Transverse colon (tissue), 4 donors: ENCODE data around the gene PAPOLG. TPM values are rescaled to one million over a fixed set of nuclear protein-coding genes. Genes with fewer than 3 reads are reported as not detected.

Source experiments
- DNase-seq: peaks from one replicate; pipeline ENCODE4 v3.0.0-alpha.2; 2019
- H3K27ac ChIP-seq, 4 donors: fragments of 200-600 bp; sonication (generic); 2 replicates each; pipeline ENCODE4 v1.5.1; 2016 to 2018; ENCODE audit warnings: inconsistent platforms in 4 of 4
- H3K27me3 ChIP-seq: fragments of 200-600 bp; sonication (generic); 2 replicates; pipeline ENCODE4 v1.5.1; 2017; ENCODE audit warnings: inconsistent platforms
- H3K36me3 ChIP-seq, 4 donors: fragments of 200-600 bp; sonication (generic); 2 replicates each; pipeline ENCODE4 v1.5.1; 2017 to 2019; ENCODE audit warnings: inconsistent platforms in 4 of 4
- H3K4me1 ChIP-seq, 4 donors: fragments of 200-600 bp; sonication (generic); 2 replicates each; pipeline ENCODE4 v1.5.1; 2017 to 2020; ENCODE audit warnings: inconsistent platforms in 4 of 4
- H3K4me3 ChIP-seq, 4 donors: fragments of 200-600 bp; sonication (generic); 1 replicate in 1 of 4; 2 replicates in 3 of 4; pipeline versions ENCODE4 v1.5.1 to v1.6.1; 2017 to 2019; ENCODE audit warnings: inconsistent platforms in 4 of 4
- H3K9me3 ChIP-seq, 2 donors: fragments of 200-600 bp; sonication (generic); 2 replicates each; pipeline ENCODE4 v1.5.1; 2017 to 2019; ENCODE audit warnings: inconsistent platforms in 2 of 2
- CTCF ChIP-seq, 5 experiments: fragments of 200-600 bp in 3 of 5; fragments of 450-650 bp in 2 of 5; sonication (generic) in 3 of 5; IDR thresholded peaks; 1 replicate in 2 of 5; 2 replicates in 3 of 5; pipeline ENCODE4 v1.5.1; 2016 to 2017; ENCODE audit warnings: antibody characterized with exemption in 5 of 5, inconsistent platforms in 3 of 5, mild to moderate bottlenecking in 2 of 5, moderate library complexity in 1 of 5
- EP300 ChIP-seq: sonication (generic); formaldehyde crosslinking; IDR thresholded peaks from one replicate; pipeline ENCODE4 v1.6.1; 2017; ENCODE audit warnings: antibody characterized with exemption, low read depth
- POLR2A ChIP-seq: fragments of 450-650 bp; IDR thresholded peaks from one replicate; pipeline ENCODE4 v1.6.1; 2016; ENCODE audit warnings: antibody characterized with exemption, mild to moderate bottlenecking, moderate library complexity
- POLR2AphosphoS5 ChIP-seq, 3 donors: sonication (generic); formaldehyde crosslinking; IDR thresholded peaks; one replicate each; pipeline ENCODE4 v1.6.1; 2016; ENCODE audit warnings: antibody characterized with exemption in 3 of 3
- WGBS, 2 donors: methylation state at CpG; one replicate each; pipeline ENCODE4 v1.1.5; 2018; ENCODE audit warnings: low coverage in 1 of 2; 5-methylcytosine and 5-hydroxymethylcytosine counted together
- in situ Hi-C, 4 donors: fragments of 200-750 bp; cut with MboI; loops; one replicate each; pipeline versions ENCODE4 v1.15.0 to v1.15.1; 2017; ENCODE audit warnings: low sequenced_read_pairs in 3 of 4, low pct_ligation_motif_present in 1 of 4, low pct_unique_long_range_greater_than_20kb in 1 of 4
- intact Hi-C: fragments of 100-400 bp; cut with DNase I; formaldehyde crosslinking; loops from one replicate; pipeline ENCODE4 v1.15.1; 2023; ENCODE audit warnings: low total_unique reads
- total RNA-seq, 4 donors: library from RNA; depleted of rRNA; stranded (reverse); fragments of >200 nt; gene quantifications; one replicate each; pipeline ENCODE4 v1.1.0, GENCODE V29; 2016

Gene PAPOLG
- total RNA-seq, 4 donors from 2014 or later = 6.0 to 16.5 (median 12.2) TPM

DNA sequence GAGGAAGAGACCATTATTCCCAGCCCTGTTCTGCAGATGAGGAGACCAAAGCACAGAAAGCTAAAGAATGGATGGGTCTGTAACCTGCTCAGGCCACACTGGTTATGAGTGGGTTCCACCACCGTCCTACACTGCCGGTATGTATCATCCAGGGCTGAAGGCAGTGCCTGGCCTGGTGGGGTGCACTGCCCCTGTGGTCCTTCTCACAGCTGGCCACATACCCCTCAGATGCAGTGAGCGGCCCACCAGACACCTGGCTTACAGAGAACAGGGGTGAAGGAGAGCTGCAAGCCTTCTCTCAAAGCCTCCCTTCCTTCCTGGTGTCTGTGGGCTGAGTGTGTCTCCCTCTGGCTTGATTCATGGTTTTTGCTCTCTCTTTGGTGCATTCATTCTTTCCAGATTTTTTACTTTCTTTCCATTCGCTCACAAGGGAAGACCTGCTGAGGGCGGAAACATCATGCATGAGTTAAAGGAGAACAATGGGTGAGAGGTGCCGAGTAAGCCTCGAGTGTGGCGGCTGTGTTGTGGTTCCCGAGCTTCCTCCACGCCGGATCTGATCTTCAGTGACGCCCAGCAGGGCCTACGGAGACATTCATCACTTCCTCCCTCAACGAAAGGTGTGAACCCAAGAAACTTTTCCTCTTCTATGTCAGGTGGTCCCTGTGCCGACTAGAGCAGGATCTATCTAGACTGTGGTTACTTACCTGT is 63.2 kb downstream of the PAPOLG start:
- H3K4me3 ChIP-seq = no peak overlapping the region
- no peaks in the 10 kb centered on the region for H3K4me1 ChIP-seq
- no peaks in the 10 kb centered on the region for H3K27me3 ChIP-seq
- in situ Hi-C loops = no loop called here
- peak overlapping the region in 1 of 4 donors; percentile 12 for H3K27ac ChIP-seq
- no peak for TF ChIP-seq EP300
- no peak for TF ChIP-seq POLR2AphosphoS5 (IDR thresholded peaks at IDR 0.05)
- TF ChIP-seq POLR2A = no peak
- no peaks in the 10 kb centered on the region for H3K36me3 ChIP-seq
- intact Hi-C loops = no loop called here
- no peaks in the 10 kb centered on the region for H3K9me3 ChIP-seq
- DNase-seq = peak; percentile 43
- 70 to 86% methylated on average over 3 to 15 of the region's 15 CpGs for WGBS, 2 donors

GRCh38 chr2:60819936-60820335 is 63.9 kb downstream of the PAPOLG start:
- no peak for TF ChIP-seq CTCF (IDR thresholded peaks at IDR 0.05)
- no peak for TF ChIP-seq EP300
- TF ChIP-seq POLR2AphosphoS5 (IDR thresholded peaks at IDR 0.05) = no peak
- TF ChIP-seq POLR2A = no peak
- 88% methylated on average over 13 of the region's 13 CpGs; no CpG with 5 or more reads in 1 of the 2 donors for WGBS, 2 donors
- Histone ChIP-seq H3K4me1 (no peaks in the 10 kb centered on the region), H3K4me3 (no peak overlapping the region), H3K9me3 (no peaks in the 10 kb centered on the region), H3K27ac (no peak overlapping the region), H3K27me3 (no peaks in the 10 kb centered on the region), H3K36me3 (no peaks in the 10 kb centered on the region)
- in situ Hi-C loops = no loop called here
- no peak for DNase-seq
- intact Hi-C loops = no loop called here

GRCh38 chr2:60820416-60821132 is 64.5 kb downstream of the PAPOLG start:
- H3K9me3 ChIP-seq = no peaks in the 10 kb centered on the region
- WGBS, 2 donors = 88 to 97% methylated on average over 6 to 12 of the region's 12 CpGs
- no peak overlapping the region for H3K4me3 ChIP-seq
- intact Hi-C loops = no loop called here
- no peak overlapping the region for H3K27ac ChIP-seq
- H3K27me3 ChIP-seq = no peaks in the 10 kb centered on the region
- TF ChIP-seq EP300 = no peak
- TF ChIP-seq POLR2AphosphoS5 (IDR thresholded peaks at IDR 0.05) = no peak
- TF ChIP-seq CTCF (IDR thresholded peaks at IDR 0.05) = no peak
- TF ChIP-seq POLR2A = no peak
- no peaks in the 10 kb centered on the region for H3K36me3 ChIP-seq
- no peaks in the 10 kb centered on the region for H3K4me1 ChIP-seq
- in situ Hi-C loops = no loop called here
- no peak for DNase-seq

DNA sequence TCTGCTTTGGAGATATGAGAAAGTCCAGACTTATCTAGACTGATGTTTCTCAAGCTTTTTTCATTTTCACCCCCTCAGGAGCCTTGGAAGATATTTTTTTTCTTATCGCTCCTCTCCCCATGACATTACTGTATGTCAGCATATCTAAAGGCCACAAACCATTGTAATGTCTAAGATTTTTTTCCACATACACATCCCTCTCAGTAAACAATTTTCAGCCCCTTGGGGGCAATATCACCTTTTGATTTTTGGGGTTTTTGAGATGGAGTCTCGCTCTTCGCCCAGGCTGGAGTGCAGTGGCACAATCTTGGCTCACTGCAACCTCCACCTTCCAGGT is 65.0 kb downstream of the PAPOLG start:
- intact Hi-C loops = no loop called here
- Histone ChIP-seq H3K4me1 (no peaks in the 10 kb centered on the region), H3K4me3 (no peak overlapping the region), H3K27ac (no peak overlapping the region), H3K36me3 (no peaks in the 10 kb centered on the region), H3K9me3 (no peaks in the 10 kb centered on the region), H3K27me3 (no peaks in the 10 kb centered on the region)
- DNase-seq = no peak
- in situ Hi-C loops = no loop called here
- TF ChIP-seq CTCF (IDR thresholded peaks at IDR 0.05) (no peak), EP300 (no peak), POLR2AphosphoS5 (IDR thresholded peaks at IDR 0.05) (no peak), POLR2A (no peak)
- 89 to 95% methylated on average over 3 of the region's 3 CpGs for WGBS, 2 donors
